Muscle of leg (tissue), 11 donors: ENCODE data around the gene TGFBR3L. TPM values are rescaled to one million over a fixed set of nuclear protein-coding genes. Genes with fewer than 3 reads are reported as not detected.
A peak's percentile ranks its signal among the peaks of the same experiment; 100 is the strongest.

ENCODE experiments used
- DNase-seq: peaks from one replicate; pipeline ENCODE4 v3.0.0; 2013
- H3K27ac ChIP-seq: one replicate; pipeline ENCODE4 v1.5.1; 2013; ENCODE audit warnings: mild to moderate bottlenecking, low read length, control low read depth
- H3K27me3 ChIP-seq: one replicate; pipeline ENCODE4 v1.6.1; 2013; ENCODE audit warnings: low read length; ENCODE audit not compliant: control insufficient read depth, insufficient read depth
- H3K36me3 ChIP-seq: one replicate; pipeline ENCODE4 v1.6.1; 2013; ENCODE audit warnings: low read length; ENCODE audit not compliant: control insufficient read depth, insufficient read depth
- H3K4me1 ChIP-seq: one replicate; pipeline ENCODE4 v1.6.1; 2013; ENCODE audit warnings: low read length; ENCODE audit not compliant: control insufficient read depth, insufficient read depth
- H3K4me3 ChIP-seq: one replicate; pipeline ENCODE4 v1.5.1; 2013; ENCODE audit warnings: low read length, control low read depth
- H3K9me3 ChIP-seq: replicated peaks from 2 replicates; pipeline ENCODE4 v1.6.1; 2013; ENCODE audit warnings: low read depth, low read length; ENCODE audit not compliant: control insufficient read depth
- WGBS: methylation state at CpG from one replicate; pipeline ENCODE4 v1.1.5; 2013; ENCODE audit warnings: missing lambda C conversion rate; ENCODE audit not compliant: insufficient coverage; 5-methylcytosine and 5-hydroxymethylcytosine counted together
- polyA plus RNA-seq, 8 donors: library from polyadenylated mRNA; unstranded; fragments of 120-200 nt; gene quantifications; one replicate each; pipeline versions ENCODE4 v1.2.1 to v1.2.3, GENCODE V29; 2013; ENCODE audit warnings: inconsistent platforms in 1 of 8, low replicate concordance in 1 of 8; ENCODE audit not compliant: insufficient read length in 8 of 8, insufficient read depth in 1 of 8
- total RNA-seq: library from RNA; stranded (reverse); fragments of 120-200 nt; gene quantifications from one replicate; pipeline ENCODE4 v1.2.4, GENCODE V29; 2013

The TGFBR3L gene
- total and polyA plus RNA-seq, 9 donors, result 0.09 to 0.73 (median 0.43) TPM; not detected in 1

GRCh38 chr19:7870571-7871436, 43.8 kb upstream of the TGFBR3L start:
- Histone ChIP-seq H3K27me3 (peaks cover 63% of the 10 kb centered on the region), H3K9me3 (no peaks in the 10 kb centered on the region), H3K4me1 (peaks cover 38% of the 10 kb centered on the region), H3K27ac (peak overlapping the region; percentile 25), H3K4me3 (no peak overlapping the region), H3K36me3 (no peaks in the 10 kb centered on the region)
- WGBS, result 61% methylated on average over 11 of the region's 11 CpGs
- peak; percentile 69 for DNase-seq

- 6% methylated on average over 29 of the region's 33 CpGs for WGBS
- peak overlapping the region; percentile 72 for H3K27ac ChIP-seq
- H3K27me3 ChIP-seq, result peaks cover 66% of the 10 kb centered on the region
- peak overlapping the region; percentile 28 for H3K4me3 ChIP-seq
- no peaks in the 10 kb centered on the region for H3K9me3 ChIP-seq
- peak; percentile 94 for DNase-seq
- peaks cover 38% of the 10 kb centered on the region for H3K4me1 ChIP-seq
- H3K36me3 ChIP-seq, result no peaks in the 10 kb centered on the region
Measured at GRCh38 chr19:7871437-7872305, 43.0 kb upstream of the TGFBR3L start.

- 45% methylated on average over 44 of the region's 47 CpGs for WGBS
- H3K4me1 ChIP-seq, result peaks cover 38% of the 10 kb centered on the region
- peaks cover 57% of the 10 kb centered on the region for H3K27me3 ChIP-seq
- H3K4me3 ChIP-seq, result no peak overlapping the region
- DNase-seq, result peak; percentile 12
- H3K27ac ChIP-seq, result no peak overlapping the region
- no peaks in the 10 kb centered on the region for H3K36me3 ChIP-seq
- no peaks in the 10 kb centered on the region for H3K9me3 ChIP-seq
Measured at GRCh38 chr19:7872306-7873204, 42.1 kb upstream of the TGFBR3L start.

GRCh38 chr19:7873304-7874075, 41.1 kb upstream of the TGFBR3L start:
- 9% methylated on average over 43 of the region's 53 CpGs for WGBS
- DNase-seq, result no peak
- Histone ChIP-seq H3K4me1 (peaks cover 35% of the 10 kb centered on the region), H3K27ac (no peak overlapping the region), H3K4me3 (no peak overlapping the region), H3K27me3 (peaks cover 47% of the 10 kb centered on the region), H3K36me3 (no peaks in the 10 kb centered on the region), H3K9me3 (no peaks in the 10 kb centered on the region)

GRCh38 chr19:7874076-7874896, 40.3 kb upstream of the TGFBR3L start, which contains the start of gene PRR36:
Gene PRR36 (minus strand): TSS chr19:7874390. CDS start chr19:7873689, 701 bp downstream.
- no peak for DNase-seq
- H3K4me1 ChIP-seq, result peaks cover 37% of the 10 kb centered on the region
- H3K36me3 ChIP-seq, result no peaks in the 10 kb centered on the region
- peak within 1 kb of the TSS; percentile 29 for H3K4me3 ChIP-seq
- WGBS, result 1% methylated on average over 66 of the region's 88 CpGs
- H3K27ac ChIP-seq, result no peak within 1 kb of the TSS
- H3K9me3 ChIP-seq, result no peaks in the 10 kb centered on the region
- H3K27me3 ChIP-seq, result peaks cover 43% of the 10 kb centered on the region

GRCh38 chr19:7874897-7875273, 39.7 kb upstream of the TGFBR3L start:
- Histone ChIP-seq H3K36me3 (no peaks in the 10 kb centered on the region), H3K9me3 (no peaks in the 10 kb centered on the region), H3K27me3 (peaks cover 43% of the 10 kb centered on the region), H3K4me3 (peak overlapping the region; percentile 29), H3K4me1 (peaks cover 36% of the 10 kb centered on the region), H3K27ac (no peak overlapping the region)
- WGBS, result 71% methylated on average over 7 of the region's 12 CpGs
- no peak for DNase-seq

- peaks cover 35% of the 10 kb centered on the region for H3K27me3 ChIP-seq
- 67% methylated on average over 2 of the region's 6 CpGs for WGBS
- no peaks in the 10 kb centered on the region for H3K9me3 ChIP-seq
- no peak for DNase-seq
- H3K27ac ChIP-seq, result no peak overlapping the region
- peaks cover 21% of the 10 kb centered on the region for H3K4me1 ChIP-seq
- no peak overlapping the region for H3K4me3 ChIP-seq
- no peaks in the 10 kb centered on the region for H3K36me3 ChIP-seq
Measured at GRCh38 chr19:7877249-7877836, 37.3 kb upstream of the TGFBR3L start.

- no peaks in the 10 kb centered on the region for H3K36me3 ChIP-seq
- no peak overlapping the region for H3K4me3 ChIP-seq
- H3K9me3 ChIP-seq, result no peaks in the 10 kb centered on the region
- H3K27me3 ChIP-seq, result peaks cover 18% of the 10 kb centered on the region
- WGBS, result 56% methylated on average over 16 of the region's 18 CpGs
- peaks cover 18% of the 10 kb centered on the region for H3K4me1 ChIP-seq
- DNase-seq, result no peak
- H3K27ac ChIP-seq, result peak overlapping the region; percentile 7
Measured at GRCh38 chr19:7879111-7879807, 35.4 kb upstream of the TGFBR3L start.
